Breast epithelium (tissue), 3 donors: ENCODE data around the gene FXYD3.

Source experiments
- CTCF ChIP-seq, 3 donors: fragments of 450-650 bp; IDR thresholded peaks; one replicate each; pipeline ENCODE4 v1.5.1; 2016 to 2017; ENCODE audit warnings: antibody characterized with exemption in 3 of 3, mild to moderate bottlenecking in 3 of 3, moderate library complexity in 3 of 3
- POLR2A ChIP-seq: fragments of 450-650 bp; IDR thresholded peaks from one replicate; pipeline ENCODE4 v1.6.1; 2016; ENCODE audit warnings: antibody characterized with exemption, mild to moderate bottlenecking, moderate library complexity

- TF ChIP-seq POLR2A = no peak
- no peak for TF ChIP-seq CTCF (IDR thresholded peaks at IDR 0.05)
Measured at GRCh38 chr19:35167251-35168119, 51.9 kb downstream of the FXYD3 start.
